ENCODE results near the gene PPP1R13L. TPM values are rescaled to one million over a fixed set of nuclear protein-coding genes. Genes with fewer than 3 reads are reported as not detected.

PPP1R13L gene
- total RNA-seq, 1 donor from 2014 or later: 111 TPM

DNA sequence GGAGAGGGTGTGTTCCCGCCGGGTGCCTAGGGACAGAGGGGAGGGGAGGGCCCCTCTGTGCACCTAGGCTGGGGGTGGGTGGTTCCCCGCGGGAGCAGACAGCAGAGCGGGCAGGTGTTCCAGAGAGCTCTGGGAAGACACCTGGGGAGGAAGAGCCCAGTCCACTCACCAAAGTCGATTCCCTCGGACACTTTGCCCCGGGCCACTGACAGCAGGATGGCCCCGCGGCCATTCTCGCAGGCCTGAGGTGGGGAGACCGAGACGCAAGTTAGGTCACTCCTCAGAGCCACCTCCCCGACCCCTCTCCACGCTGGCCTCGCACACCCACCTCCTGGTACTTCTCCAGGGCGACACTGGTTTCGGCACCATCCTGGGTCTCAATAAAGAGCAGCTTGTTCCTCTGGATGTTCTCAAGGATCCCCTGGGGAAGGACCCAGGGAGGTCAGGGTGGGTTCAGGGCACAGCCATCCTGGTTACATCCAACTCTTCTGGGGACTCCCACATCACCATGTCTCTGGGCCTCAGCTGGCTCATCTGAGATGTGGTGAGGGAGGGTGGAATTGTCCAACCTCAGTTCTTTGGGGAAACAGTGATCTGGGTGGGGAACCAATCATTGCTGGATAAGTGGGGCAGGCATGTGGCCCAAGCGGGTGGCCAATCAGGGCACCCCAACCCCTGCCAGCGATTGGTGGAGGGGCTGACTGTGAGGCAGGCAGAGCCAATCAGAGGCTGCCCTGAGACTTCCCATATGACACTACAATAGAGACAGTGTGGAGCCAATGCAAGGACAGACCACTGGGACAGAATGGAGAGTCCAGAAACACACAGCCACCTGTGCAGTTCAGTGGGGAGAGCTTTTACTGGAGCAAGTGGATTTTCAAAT lies 51.7 kb downstream of the PPP1R13L start:
- Histone ChIP-seq H3K4me1 (no peaks in the 10 kb centered on the region), H3K27ac (no peak overlapping the region), H3K9me3 (no peaks in the 10 kb centered on the region), H3K36me3 (peaks cover 0 to 13% of the 10 kb centered on the region in 2 donors), H3K4me3 (no peak overlapping the region), H3K27me3 (no peaks in the 10 kb centered on the region)
- TF ChIP-seq POLR2A (IDR thresholded peaks at IDR 0.05) (no peak), POLR2AphosphoS5 (IDR thresholded peaks at IDR 0.05; ENCODE audit: insufficient read depth in 1 of 2, low read depth in 1 of 2) (no peak)
- TF ChIP-seq, protein P1, sequence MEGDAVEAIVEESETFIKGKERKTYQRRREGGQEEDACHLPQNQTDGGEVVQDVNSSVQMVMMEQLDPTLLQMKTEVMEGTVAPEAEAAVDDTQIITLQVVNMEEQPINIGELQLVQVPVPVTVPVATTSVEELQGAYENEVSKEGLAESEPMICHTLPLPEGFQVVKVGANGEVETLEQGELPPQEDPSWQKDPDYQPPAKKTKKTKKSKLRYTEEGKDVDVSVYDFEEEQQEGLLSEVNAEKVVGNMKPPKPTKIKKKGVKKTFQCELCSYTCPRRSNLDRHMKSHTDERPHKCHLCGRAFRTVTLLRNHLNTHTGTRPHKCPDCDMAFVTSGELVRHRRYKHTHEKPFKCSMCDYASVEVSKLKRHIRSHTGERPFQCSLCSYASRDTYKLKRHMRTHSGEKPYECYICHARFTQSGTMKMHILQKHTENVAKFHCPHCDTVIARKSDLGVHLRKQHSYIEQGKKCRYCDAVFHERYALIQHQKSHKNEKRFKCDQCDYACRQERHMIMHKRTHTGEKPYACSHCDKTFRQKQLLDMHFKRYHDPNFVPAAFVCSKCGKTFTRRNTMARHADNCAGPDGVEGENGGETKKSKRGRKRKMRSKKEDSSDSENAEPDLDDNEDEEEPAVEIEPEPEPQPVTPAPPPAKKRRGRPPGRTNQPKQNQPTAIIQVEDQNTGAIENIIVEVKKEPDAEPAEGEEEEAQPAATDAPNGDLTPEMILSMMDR (IDR thresholded peaks at IDR 0.05): no peak
- DNase-seq (ENCODE audit: extremely low spot score in 2 of 2): no peak
- intact Hi-C loops (cut with DNase I): no loop called here

DNA sequence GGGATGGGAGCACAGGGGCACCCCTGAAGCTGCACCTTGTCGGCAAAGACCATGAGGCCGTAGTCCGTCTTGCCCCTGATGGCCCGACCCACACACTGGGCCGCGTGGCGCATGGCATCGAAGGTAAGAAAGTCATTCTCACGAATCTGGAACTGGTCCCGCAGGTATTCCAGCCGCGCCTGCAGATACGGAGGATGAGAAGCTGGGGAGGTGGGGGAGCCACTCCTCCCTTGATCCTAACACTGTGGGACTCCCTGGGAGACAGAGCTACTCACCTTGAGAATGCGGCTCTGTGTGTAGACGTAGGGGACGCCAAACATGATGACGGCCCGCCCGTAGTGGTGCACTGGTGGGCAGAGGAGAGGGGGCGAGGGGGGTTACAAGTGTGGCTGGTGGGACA lies 52.4 kb downstream of the PPP1R13L start:
- TF ChIP-seq POLR2AphosphoS5 (IDR thresholded peaks at IDR 0.05; ENCODE audit: insufficient read depth in 1 of 2, low read depth in 1 of 2) (no peak), POLR2A (IDR thresholded peaks at IDR 0.05) (no peak)
- TF ChIP-seq, protein P1 (IDR thresholded peaks at IDR 0.05): no peak
- no peaks in the 10 kb centered on the region for H3K27me3 ChIP-seq
- H3K4me1 ChIP-seq: no peaks in the 10 kb centered on the region
- no peak overlapping the region for H3K4me3 ChIP-seq
- H3K27ac ChIP-seq: no peak overlapping the region
- H3K36me3 ChIP-seq: peaks cover 0 to 13% of the 10 kb centered on the region in 2 donors
- no peaks in the 10 kb centered on the region for H3K9me3 ChIP-seq
- intact Hi-C loops (cut with DNase I): no loop called here
- DNase-seq (ENCODE audit: extremely low spot score in 2 of 2): no peak

DNA sequence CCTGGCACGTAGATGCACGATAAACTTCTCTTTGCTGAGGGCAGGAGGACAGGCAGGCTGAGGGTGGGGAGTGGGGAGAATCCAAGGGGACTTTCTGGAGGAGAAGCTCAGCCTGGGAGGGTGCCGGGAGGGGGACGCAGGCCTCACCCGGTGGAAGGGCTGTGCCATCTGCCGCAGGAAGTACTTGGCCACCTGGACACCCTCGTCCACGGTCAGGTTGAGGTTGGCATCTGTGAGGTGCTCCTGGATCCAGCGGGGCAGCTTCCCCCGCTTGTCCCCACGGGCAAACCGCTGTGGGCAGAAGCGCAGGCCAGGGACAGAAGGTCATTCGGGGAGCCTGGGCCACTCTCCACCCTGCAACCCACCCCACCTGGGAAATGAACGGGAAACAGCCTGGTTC lies 52.8 kb downstream of the PPP1R13L start:
- Histone ChIP-seq H3K9me3 (no peaks in the 10 kb centered on the region), H3K27ac (no peak overlapping the region), H3K27me3 (no peaks in the 10 kb centered on the region), H3K36me3 (peaks cover 0 to 13% of the 10 kb centered on the region in 2 donors), H3K4me1 (no peaks in the 10 kb centered on the region), H3K4me3 (no peak overlapping the region)
- intact Hi-C loops (cut with DNase I): no loop called here
- no peak for DNase-seq (ENCODE audit: extremely low spot score in 2 of 2)
- no peak for TF ChIP-seq POLR2AphosphoS5 (IDR thresholded peaks at IDR 0.05; ENCODE audit: insufficient read depth in 1 of 2, low read depth in 1 of 2)
- TF ChIP-seq, protein P1 (IDR thresholded peaks at IDR 0.05): no peak

- peaks cover 0 to 13% of the 10 kb centered on the region in 2 donors for H3K36me3 ChIP-seq
- TF ChIP-seq, protein P1 (IDR thresholded peaks at IDR 0.05): no peak
- TF ChIP-seq POLR2AphosphoS5 (IDR thresholded peaks at IDR 0.05; ENCODE audit: insufficient read depth in 1 of 2, low read depth in 1 of 2): no peak
- TF ChIP-seq POLR2A (IDR thresholded peaks at IDR 0.05): no peak
- H3K27ac ChIP-seq: no peak overlapping the region
- no peaks in the 10 kb centered on the region for H3K4me1 ChIP-seq
- no peak overlapping the region for H3K4me3 ChIP-seq
- intact Hi-C loops (cut with DNase I): no loop called here
- H3K9me3 ChIP-seq: no peaks in the 10 kb centered on the region
- no peak for DNase-seq (ENCODE audit: extremely low spot score in 2 of 2)
- H3K27me3 ChIP-seq: no peaks in the 10 kb centered on the region
Observed at GRCh38 chr19:45351401-45351952, 53.4 kb downstream of the PPP1R13L start.

All from vagina (tissue), 2 donors.